Ovary (tissue), 9 donors: ENCODE measurements around the gene LRRC15. TPM values are rescaled to one million over a fixed set of nuclear protein-coding genes. Genes with fewer than 3 reads are reported as not detected.
A peak's percentile ranks its signal among the peaks of the same experiment; 100 is the strongest.

Experiments used
- DNase-seq, 5 donors: peaks; one replicate each; pipeline ENCODE4 v3.0.0-alpha.2; 2019 to 2020
- H3K27ac ChIP-seq, 2 donors: fragments of 200-600 bp; one replicate each; pipeline versions ENCODE4 v1.5.1 to v1.8.0; 2019 to 2022
- H3K27me3 ChIP-seq: fragments of 200-600 bp; one replicate; pipeline ENCODE4 v1.8.0; 2022
- H3K36me3 ChIP-seq: fragments of 200-600 bp; sonication (generic); one replicate; pipeline ENCODE4 v1.5.1; 2019
- H3K4me1 ChIP-seq: one replicate; pipeline ENCODE4 v1.8.1; 2013; ENCODE audit warnings: mild to moderate bottlenecking, moderate library complexity; ENCODE audit not compliant: insufficient read depth
- H3K4me3 ChIP-seq: fragments of 200-600 bp; sonication (generic); one replicate; pipeline ENCODE4 v1.5.1; 2017
- H3K9me3 ChIP-seq, 2 donors: fragments of 200-600 bp in 1 of 2; sonication (generic) in 1 of 2; one replicate each; pipeline versions ENCODE4 v1.5.1 to v1.8.1; 2013 to 2019; ENCODE audit warnings: mild to moderate bottlenecking in 1 of 2, moderate library complexity in 1 of 2
- CTCF ChIP-seq, 3 donors: fragments of 450-650 bp in 2 of 3; fragments of 200-600 bp in 1 of 3; IDR thresholded peaks; one replicate each; pipeline versions ENCODE4 v1.5.1 to v1.8.0; 2016 to 2022; ENCODE audit warnings: antibody characterized with exemption in 3 of 3, mild to moderate bottlenecking in 1 of 3
- EP300 ChIP-seq: sonication (generic); formaldehyde crosslinking; IDR thresholded peaks from one replicate; pipeline ENCODE4 v1.6.1; 2017; ENCODE audit warnings: antibody characterized with exemption
- POLR2A ChIP-seq: fragments of 450-650 bp; IDR thresholded peaks from one replicate; pipeline ENCODE4 v1.6.1; 2017; ENCODE audit warnings: antibody characterized with exemption, mild to moderate bottlenecking, moderate library complexity
- WGBS, 3 donors: extraction: QIAGEN DNeasy Blood & Tissue Kit in 1 of 3; methylation state at CpG; one replicate each; pipeline versions ENCODE4 v1.1.5 to v1.1.7; 2013 to 2017; 5-methylcytosine and 5-hydroxymethylcytosine counted together
- intact Hi-C, 4 donors: fragments of 100-400 bp; cut with DNase I; formaldehyde crosslinking; loops; one replicate each; pipeline versions ENCODE4 v1.11.0 to v1.15.1; 2022 to 2023
- polyA plus RNA-seq, 2 donors: library from polyadenylated mRNA; stranded (reverse); fragments of 200-250 nt in 1 of 2; fragments of 350-450 nt in 1 of 2; fragmentation: Illumina TruSeq in 1 of 2; extraction: RNeasy Lipid Tissue Mini Kit (QIAGEN cat#74804) in 1 of 2; gene quantifications; one replicate each; pipeline ENCODE4 v1.2.3, GENCODE V29; 2013 to 2014
- total RNA-seq, 7 donors: library from RNA; depleted of rRNA in 2 of 7; stranded (reverse); fragments of >200 nt in 2 of 7; fragmentation: NEBNext Ultra II Directional in 3 of 7; extraction: Animal tissue kit (Norgen Biotek cat#: 25700) in 3 of 7; gene quantifications; one replicate each; pipeline versions ENCODE4 v1.1.0 to v1.2.4, GENCODE V29; 2016 to 2023
- donor health status: DM: no; HTN: no; CAD: no; lungs with moderate emphysema.
- donor health status: DM: no; HTN: no; CAD: no.
- donor health status: Bipolar disorder and iron deficiency.
- donor health status: DM: yes; HTN: yes; CAD: no.
- donor health status: DM: no; HTN: no; CAD: no.
- donor health status: DM: yes; HTN: yes; CAD: no.

The LRRC15 gene
- total and polyA plus RNA-seq, 9 donors: 0.05 to 2.5 (median 0.19) TPM; not detected in 1

- TF ChIP-seq EP300 (no peak), POLR2A (no peak), CTCF (IDR thresholded peaks at IDR 0.05) (no peak)
- peaks cover 8% of the 10 kb centered on the region for H3K4me1 ChIP-seq
- 49 to 53% (median 50%) methylated on average over 15 of the region's 15 CpGs for WGBS, 3 donors
- H3K27ac ChIP-seq: no peak overlapping the region
- DNase-seq: no peak
- no peak overlapping the region for H3K4me3 ChIP-seq
- no peaks in the 10 kb centered on the region for H3K36me3 ChIP-seq
- intact Hi-C loops: no loop called here
- no peaks in the 10 kb centered on the region for H3K27me3 ChIP-seq
- H3K9me3 ChIP-seq: no peaks in the 10 kb centered on the region
Measured at GRCh38 chr3:194326192-194326967, 43.2 kb downstream of the LRRC15 start.

DNA sequence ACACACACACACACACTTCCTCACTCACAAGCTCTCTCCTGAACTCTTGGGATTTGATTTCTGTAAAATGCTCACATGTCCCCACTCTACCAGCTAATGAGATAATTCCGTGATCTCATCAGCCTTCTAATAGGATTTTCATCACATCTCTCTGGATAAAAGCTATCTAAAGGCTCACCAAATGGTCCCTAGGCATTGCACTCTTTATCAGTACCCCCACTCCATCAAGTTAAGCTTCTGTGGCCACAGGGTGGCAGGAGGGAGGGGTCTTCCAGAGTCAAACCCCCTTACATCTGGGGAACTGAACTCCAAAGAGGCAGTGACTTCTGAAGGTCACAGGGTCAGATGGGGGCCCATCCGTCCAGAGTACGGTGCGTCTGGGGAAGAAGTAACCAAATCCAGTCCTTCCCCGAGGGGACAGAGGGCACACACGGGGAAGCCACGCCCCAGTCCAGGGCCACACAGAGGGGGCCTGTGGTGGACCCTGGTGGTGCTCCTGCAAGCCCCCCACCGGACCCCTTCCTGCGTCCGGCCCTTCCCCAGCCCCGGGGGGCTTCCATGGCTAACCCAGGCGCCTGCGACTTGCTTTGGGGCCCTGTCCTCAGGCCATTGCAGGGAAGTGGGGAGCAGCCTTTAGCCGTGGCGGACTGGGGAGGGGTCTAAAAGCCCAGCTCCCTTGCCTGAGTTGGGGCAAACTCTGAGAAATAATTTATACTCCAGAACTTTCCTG is 44.0 kb downstream of the LRRC15 start:
- Histone ChIP-seq H3K4me1 (peaks cover 8% of the 10 kb centered on the region), H3K4me3 (no peak overlapping the region), H3K27ac (no peak overlapping the region), H3K27me3 (no peaks in the 10 kb centered on the region), H3K36me3 (no peaks in the 10 kb centered on the region), H3K9me3 (no peaks in the 10 kb centered on the region)
- intact Hi-C loops: no loop called here
- WGBS, 3 donors: 76 to 78% (median 78%) methylated on average over 15 of the region's 15 CpGs
- no peak for TF ChIP-seq EP300
- no peak for TF ChIP-seq POLR2A
- no peak for TF ChIP-seq CTCF (IDR thresholded peaks at IDR 0.05)
- DNase-seq: no peak

- no peak overlapping the region for H3K27ac ChIP-seq
- peaks cover 8% of the 10 kb centered on the region for H3K4me1 ChIP-seq
- DNase-seq: no peak
- no peak for TF ChIP-seq CTCF (IDR thresholded peaks at IDR 0.05)
- no peak for TF ChIP-seq POLR2A
- no peaks in the 10 kb centered on the region for H3K9me3 ChIP-seq
- H3K36me3 ChIP-seq: no peaks in the 10 kb centered on the region
- 90 to 95% (median 92%) methylated on average over 3 of the region's 3 CpGs for WGBS, 3 donors
- intact Hi-C loops: loop anchor here in 1 of 4 donors (5.0 kb wide), 1 partner anchor 868 kb away; no protein-coding TSS in a partner anchor
- H3K27me3 ChIP-seq: no peaks in the 10 kb centered on the region
- H3K4me3 ChIP-seq: no peak overlapping the region
Measured at GRCh38 chr3:194324823-194325327, 44.7 kb downstream of the LRRC15 start.

DNA sequence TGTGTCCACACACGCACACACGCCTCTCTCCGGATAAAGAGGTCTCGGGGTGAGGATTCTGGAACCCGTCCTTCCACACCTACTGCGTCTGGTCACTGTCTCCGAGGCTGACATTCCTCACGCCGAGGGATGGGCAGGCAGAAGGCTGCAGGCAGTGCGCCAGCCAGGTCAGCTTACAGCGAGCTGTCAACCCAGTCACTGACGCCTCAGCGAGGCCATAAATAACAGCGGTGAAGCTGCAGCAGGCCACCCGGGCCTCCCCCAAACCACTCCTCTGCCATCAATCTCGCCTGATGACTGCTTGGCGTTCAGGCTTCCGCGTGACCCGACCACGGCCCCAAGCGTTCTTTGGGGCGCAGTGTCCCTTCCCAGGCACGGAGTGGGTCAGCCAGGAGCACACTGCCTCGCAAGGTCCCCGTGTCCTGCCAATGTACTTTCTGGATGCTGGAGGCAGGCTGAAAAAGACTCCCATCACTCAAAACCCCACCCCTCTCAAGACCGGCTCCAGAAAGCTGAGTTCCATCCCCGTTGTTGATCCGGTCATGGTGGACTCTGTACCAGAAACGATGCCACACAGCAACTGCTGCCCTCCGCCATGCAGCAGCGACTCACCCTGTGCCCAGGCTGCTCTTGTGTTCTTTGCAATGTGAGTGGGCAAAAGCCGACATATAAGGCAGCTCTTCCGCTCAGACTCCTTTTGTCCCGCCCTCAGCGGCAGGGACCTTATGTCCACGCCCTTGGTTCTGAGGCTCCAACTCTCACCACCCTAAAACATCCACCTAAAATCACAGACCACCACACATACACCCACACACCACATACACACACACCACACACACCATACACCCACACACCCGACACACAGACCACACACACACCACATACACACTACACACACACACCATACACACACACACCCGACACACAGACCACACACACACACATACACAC is 45.5 kb downstream of the LRRC15 start:
- intact Hi-C loops: loop anchor here in 1 of 4 donors (5.0 kb wide), 1 partner anchor 867 kb away; no protein-coding TSS in a partner anchor
- H3K4me1 ChIP-seq: peaks cover 8% of the 10 kb centered on the region
- H3K27me3 ChIP-seq: no peaks in the 10 kb centered on the region
- H3K9me3 ChIP-seq: no peaks in the 10 kb centered on the region
- H3K27ac ChIP-seq: no peak overlapping the region
- TF ChIP-seq CTCF (IDR thresholded peaks at IDR 0.05) (no peak), EP300 (no peak), POLR2A (no peak)
- no peaks in the 10 kb centered on the region for H3K36me3 ChIP-seq
- DNase-seq: peak in 2 of 5 donors; percentile 43 to 60
- WGBS, 3 donors: 10 to 15% (median 13%) methylated on average over 29 to 39 of the region's 39 CpGs
- peak overlapping the region; percentile 23 for H3K4me3 ChIP-seq
